Measurements from ENCODE around the gene HPCAL1.
"Not testable (repeated sequence)": the region's sequence is repeated elsewhere in the genome, so short reads cannot be mapped to it uniquely, and the experiment has no call there.

The HPCAL1 gene

GRCh38 chr2:10302479-10303180 is at the start of gene HPCAL1:
Gene HPCAL1 (plus strand): TSS chr2:10302904. CDS start chr2:10419758, 116,854 bp downstream.
- DNase-seq, result peak; percentile 95

- DNase-seq, result no peak
Observed at GRCh38 chr2:10253596-10254372, 48.9 kb upstream of the HPCAL1 start.

GRCh38 chr2:10254373-10255188 is 48.1 kb upstream of the HPCAL1 start:
- no peak for DNase-seq

GRCh38 chr2:10255189-10256030 is 47.3 kb upstream of the HPCAL1 start:
- no peak for DNase-seq

- no peak for DNase-seq
Observed at GRCh38 chr2:10256031-10256514, 46.6 kb upstream of the HPCAL1 start.

- no peak for DNase-seq
Observed at GRCh38 chr2:10256515-10257031, 46.1 kb upstream of the HPCAL1 start.

- no peak for DNase-seq
Observed at GRCh38 chr2:10257036-10257435, 45.7 kb upstream of the HPCAL1 start.

- DNase-seq, result no peak
Observed at GRCh38 chr2:10257500-10258147, 45.1 kb upstream of the HPCAL1 start.

- no peak for DNase-seq
Observed at GRCh38 chr2:10258326-10258725, 44.4 kb upstream of the HPCAL1 start.

GRCh38 chr2:10258726-10259125 is 44.0 kb upstream of the HPCAL1 start:
- no peak for DNase-seq

- no peak for DNase-seq
Observed at GRCh38 chr2:10260130-10260529, 42.6 kb upstream of the HPCAL1 start.

- not testable (repeated sequence) for DNase-seq
Observed at GRCh38 chr2:10263526-10263925, 39.2 kb upstream of the HPCAL1 start.

GRCh38 chr2:10264506-10265328 is 38.0 kb upstream of the HPCAL1 start:
- DNase-seq, result peak; percentile 83

- no peak for DNase-seq
Observed at GRCh38 chr2:10265329-10266132, 37.2 kb upstream of the HPCAL1 start.

- DNase-seq, result no peak
Observed at GRCh38 chr2:10266133-10266620, 36.5 kb upstream of the HPCAL1 start.

- no peak for DNase-seq
Observed at GRCh38 chr2:10267036-10267435, 35.7 kb upstream of the HPCAL1 start.

- peak; percentile 33 for DNase-seq
Observed at GRCh38 chr2:10267551-10268465, 34.9 kb upstream of the HPCAL1 start.

GRCh38 chr2:10269291-10269690 is 33.4 kb upstream of the HPCAL1 start:
- DNase-seq, result no peak

All from NCI-H82 (cell line).